ENCODE data around the gene HBA1.

Gene HBA1

GRCh38 chr16:180681-181564, 4.4 kb downstream of the HBA1 start:
- in situ Hi-C loops (cut with HindIII; ENCODE audit: low pct_ligation_motif_present, low sequenced_read_pairs): no loop called here
- peak overlapping the region; percentile 26 for H3K4me3 ChIP-seq (ENCODE audit: low read depth, low read length)
- DNase-seq: peak; percentile 55

DNA sequence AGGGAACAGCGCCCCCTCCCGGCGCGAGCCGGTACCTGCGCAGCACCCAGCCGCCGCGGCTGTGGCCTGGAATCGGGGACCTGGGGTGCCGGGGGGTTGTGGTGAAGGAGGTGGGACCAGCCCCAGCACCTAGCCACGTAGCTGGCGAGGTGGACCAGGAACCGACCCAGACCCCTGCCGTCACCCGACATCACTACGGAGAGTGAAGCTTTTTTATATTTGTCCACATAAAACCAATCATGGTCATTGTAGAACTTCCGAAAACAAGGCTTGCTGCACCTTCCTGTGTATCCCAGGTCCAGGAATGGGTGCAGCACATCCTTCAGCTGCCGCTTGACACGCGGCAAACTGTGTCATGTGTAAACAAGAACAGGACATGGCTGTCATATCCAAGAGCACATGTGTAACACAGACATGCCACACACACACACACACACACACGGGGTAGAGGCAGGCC, 5.1 kb downstream of the HBA1 start:
- no peak overlapping the region for H3K4me3 ChIP-seq (ENCODE audit: low read depth, low read length)
- no peak for DNase-seq
- TF ChIP-seq CTCF (IDR thresholded peaks at IDR 0.05; ENCODE audit: low read depth, low read length, missing control alignments): peak; percentile 83
- in situ Hi-C loops (cut with HindIII; ENCODE audit: low pct_ligation_motif_present, low sequenced_read_pairs): no loop called here
- no peak overlapping the region for H3K27ac ChIP-seq
- H3K27me3 ChIP-seq (replicated peaks): peaks cover 26% of the 10 kb centered on the region
- peaks cover 8% of the 10 kb centered on the region for H3K36me3 ChIP-seq (replicated peaks)

More at GRCh38 chr16:180681-181564, 4.4 kb downstream of the HBA1 start:
- Histone ChIP-seq H3K27ac (no peak overlapping the region), H3K36me3 (replicated peaks) (peaks cover 8% of the 10 kb centered on the region), H3K27me3 (replicated peaks) (peaks cover 26% of the 10 kb centered on the region)
- peak; percentile 12 for TF ChIP-seq CTCF (IDR thresholded peaks at IDR 0.05; ENCODE audit: low read depth, low read length, missing control alignments)

- H3K4me3 ChIP-seq (ENCODE audit: low read depth, low read length): no peak overlapping the region
- in situ Hi-C loops (cut with HindIII; ENCODE audit: low pct_ligation_motif_present, low sequenced_read_pairs): no loop called here
- no peak overlapping the region for H3K27ac ChIP-seq
- H3K27me3 ChIP-seq (replicated peaks): peaks cover 16% of the 10 kb centered on the region
- H3K36me3 ChIP-seq (replicated peaks): peaks cover 18% of the 10 kb centered on the region
- TF ChIP-seq CTCF (IDR thresholded peaks at IDR 0.05; ENCODE audit: low read depth, low read length, missing control alignments): no peak
- DNase-seq: no peak
Measured at GRCh38 chr16:183005-183404, 6.5 kb downstream of the HBA1 start.

DNA sequence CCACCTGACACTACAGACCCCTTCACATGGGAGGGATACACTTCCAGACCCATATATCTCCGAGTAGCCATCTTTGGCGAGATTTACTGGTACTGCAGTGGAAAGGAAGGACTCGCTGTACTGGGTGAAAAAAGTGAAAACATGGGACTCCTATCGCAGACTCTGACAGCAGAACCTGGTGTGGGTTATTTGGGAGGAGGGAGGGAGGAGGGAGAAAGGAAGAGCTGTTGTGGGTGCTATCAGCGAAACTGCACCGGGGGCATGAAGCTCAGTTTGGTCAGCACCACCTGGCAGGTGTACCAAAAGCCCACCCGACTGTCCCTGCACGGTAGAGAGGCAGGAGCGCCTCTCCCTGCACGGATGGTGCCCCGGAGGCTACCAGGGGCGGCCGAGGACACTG, 8.7 kb downstream of the HBA1 start:
- peaks cover 36% of the 10 kb centered on the region for H3K36me3 ChIP-seq (replicated peaks)
- H3K27me3 ChIP-seq (replicated peaks): no peaks in the 10 kb centered on the region
- in situ Hi-C loops (cut with HindIII; ENCODE audit: low pct_ligation_motif_present, low sequenced_read_pairs): no loop called here
- no peak overlapping the region for H3K4me3 ChIP-seq (ENCODE audit: low read depth, low read length)
- no peak overlapping the region for H3K27ac ChIP-seq
- TF ChIP-seq CTCF (IDR thresholded peaks at IDR 0.05; ENCODE audit: low read depth, low read length, missing control alignments): no peak
- DNase-seq: no peak

DNA sequence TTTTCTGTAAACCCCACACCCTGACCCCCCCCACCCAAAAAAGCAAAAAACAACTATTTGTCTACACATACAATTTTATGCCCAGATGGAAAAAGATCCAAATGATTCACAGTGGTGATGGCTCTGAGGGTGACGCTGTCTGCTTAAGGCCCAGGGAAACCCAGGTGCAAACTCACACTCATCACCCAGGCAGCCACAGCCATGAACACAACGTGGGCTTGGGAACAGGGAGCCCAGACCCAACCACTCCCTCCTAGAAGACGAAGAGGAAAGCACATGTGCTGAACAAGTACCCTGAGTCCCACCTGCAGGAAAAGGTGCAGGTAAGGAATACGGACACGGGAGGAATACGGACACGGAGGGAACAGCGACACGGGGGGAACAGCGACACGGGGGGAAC, 9.2 kb downstream of the HBA1 start:
- H3K27ac ChIP-seq: no peak overlapping the region
- no peak overlapping the region for H3K4me3 ChIP-seq (ENCODE audit: low read depth, low read length)
- no peak for DNase-seq
- H3K27me3 ChIP-seq (replicated peaks): no peaks in the 10 kb centered on the region
- TF ChIP-seq CTCF (IDR thresholded peaks at IDR 0.05; ENCODE audit: low read depth, low read length, missing control alignments): no peak
- in situ Hi-C loops (cut with HindIII; ENCODE audit: low pct_ligation_motif_present, low sequenced_read_pairs): no loop called here
- peaks cover 41% of the 10 kb centered on the region for H3K36me3 ChIP-seq (replicated peaks)
